ENCODE results near the gene ACKR2. TPM values are rescaled to one million over a fixed set of nuclear protein-coding genes. Genes with fewer than 3 reads are reported as not detected.

Gene ACKR2
- total and polyA plus RNA-seq, 2 donors (not counting 3 experiments of a cell fraction or from before 2014, with no cell fraction given) = 0.01 TPM; not detected in 1

- CTCF ChIA-PET = no interaction called here
- Histone ChIP-seq H3K4me2 (ENCODE audit: insufficient read depth, low read length) (no peak within 1 kb of the TSS), H4K20me1 (replicated peaks; ENCODE audit: control insufficient read depth, extremely low read depth, insufficient read depth, low read length) (no peaks in the 10 kb centered on the region), H3K4me3 (replicated peaks in 1 of 3; ENCODE audit: insufficient read depth in 1 of 3, low read depth in 1 of 3, low read length in 3 of 3) (peak within 1 kb of the TSS in 1 of 3 experiments; percentile 16), H3K27me3 (ENCODE audit: control insufficient read depth in 2 of 2, insufficient read depth in 2 of 2, low read length in 2 of 2) (peaks cover 14 to 18% of the 10 kb centered on the region in 2 experiments), H3K27ac (ENCODE audit: insufficient read depth, low read depth, low read length) (no peak within 1 kb of the TSS), H3K9me1 (replicated peaks; ENCODE audit: control insufficient read depth, extremely low read depth, insufficient read depth, low read length) (no peaks in the 10 kb centered on the region), H3K4me1 (ENCODE audit: control insufficient read depth, extremely low read depth, insufficient read depth, low read length) (no peaks in the 10 kb centered on the region), H2AFZ (ENCODE audit: low read depth, low read length) (peak within 1 kb of the TSS; percentile 77), H3K79me2 (ENCODE audit: control insufficient read depth, insufficient read depth, low read length) (no peaks in the 10 kb centered on the region), H3K9me3 (replicated peaks; ENCODE audit: control insufficient read depth, insufficient read depth, low read length) (no peaks in the 10 kb centered on the region), H3K9ac (replicated peaks; ENCODE audit: extremely low read depth, insufficient read depth, low read length) (no peak within 1 kb of the TSS), H3K36me3 (ENCODE audit: control insufficient read depth in 2 of 2, extremely low read depth in 1 of 2, insufficient read depth in 2 of 2, low read length in 2 of 2) (no peaks in the 10 kb centered on the region)
- intact Hi-C loops (cut with micrococcal nuclease) = no loop called here
- BruUV-seq (replicated peaks) = no TSS peak
- TF ChIP-seq POLR2A (IDR thresholded peaks at IDR 0.05; ENCODE audit: low read depth, low read length) = no peak
- TF ChIP-seq EZH2 (IDR thresholded peaks at IDR 0.05; ENCODE audit: borderline replicate concordance, low read depth, low read length, severe bottlenecking) = peak; percentile 83
- TF ChIP-seq MAX (IDR thresholded peaks at IDR 0.05; ENCODE audit: insufficient read depth, insufficient read length) = no peak
- no peak for TF ChIP-seq POLR2AphosphoS5 (IDR thresholded peaks at IDR 0.05; ENCODE audit: insufficient read depth, low read depth, low read length)
- POLR2A ChIA-PET = no interaction called here
- dilution Hi-C loops (cut with MboI; ENCODE audit: extremely low pct_ligation_motif_present, low sequenced_read_pairs) = no loop called here
- no peak for FAIRE-seq
- DNase-seq (ENCODE audit: low read depth, low spot score) = no peak
Measured at GRCh38 chr3:42906070-42906847, 97.0 kb downstream of the ACKR2 start, which contains the start of gene ZNF662. Gene ZNF662 (plus strand): TSS chr3:42906142. CDS start chr3:42908115, 1,973 bp downstream.

- H2AFZ ChIP-seq (ENCODE audit: low read depth, low read length) = peak overlapping the region; percentile 77
Measured at GRCh38 chr3:42906848-42907183, 97.6 kb downstream of the ACKR2 start.

More at GRCh38 chr3:42906848-42907183, 97.6 kb downstream of the ACKR2 start:
- TF ChIP-seq EZH2 (IDR thresholded peaks at IDR 0.05; ENCODE audit: borderline replicate concordance, low read depth, low read length, severe bottlenecking) = peak; percentile 53
- TF ChIP-seq POLR2AphosphoS5 (IDR thresholded peaks at IDR 0.05; ENCODE audit: insufficient read depth, low read depth, low read length) = no peak
- no peak overlapping the region for H3K27ac ChIP-seq (ENCODE audit: insufficient read depth, low read depth, low read length)
- no peak for DNase-seq (ENCODE audit: low read depth, low spot score)
- H3K36me3 ChIP-seq (ENCODE audit: control insufficient read depth in 2 of 2, extremely low read depth in 1 of 2, insufficient read depth in 2 of 2, low read length in 2 of 2) = no peaks in the 10 kb centered on the region
- POLR2A ChIA-PET = no interaction called here
- H3K9me1 ChIP-seq (replicated peaks; ENCODE audit: control insufficient read depth, extremely low read depth, insufficient read depth, low read length) = no peaks in the 10 kb centered on the region
- H3K9me3 ChIP-seq (replicated peaks; ENCODE audit: control insufficient read depth, insufficient read depth, low read length) = no peaks in the 10 kb centered on the region
- no peak overlapping the region for H3K9ac ChIP-seq (replicated peaks; ENCODE audit: extremely low read depth, insufficient read depth, low read length)
- BruUV-seq (replicated peaks) = no TSS peak
- no peaks in the 10 kb centered on the region for H4K20me1 ChIP-seq (replicated peaks; ENCODE audit: control insufficient read depth, extremely low read depth, insufficient read depth, low read length)
- no peak overlapping the region for H3K4me2 ChIP-seq (ENCODE audit: insufficient read depth, low read length)
- peaks cover 14 to 18% of the 10 kb centered on the region in 2 experiments for H3K27me3 ChIP-seq (ENCODE audit: control insufficient read depth in 2 of 2, insufficient read depth in 2 of 2, low read length in 2 of 2)
- H3K79me2 ChIP-seq (ENCODE audit: control insufficient read depth, insufficient read depth, low read length) = no peaks in the 10 kb centered on the region
- H3K4me3 ChIP-seq (replicated peaks in 1 of 3; ENCODE audit: insufficient read depth in 1 of 3, low read depth in 1 of 3, low read length in 3 of 3) = no peak overlapping the region
- intact Hi-C loops (cut with micrococcal nuclease) (no loop called here), dilution Hi-C loops (cut with MboI; ENCODE audit: extremely low pct_ligation_motif_present, low sequenced_read_pairs) (no loop called here)
- H3K4me1 ChIP-seq (ENCODE audit: control insufficient read depth, extremely low read depth, insufficient read depth, low read length) = no peaks in the 10 kb centered on the region
- CTCF ChIA-PET = no interaction called here
- no peak for FAIRE-seq

Measured in endothelial cell of umbilical vein (primary cell).